Endothelial cell of umbilical vein (primary cell): ENCODE measurements around the gene SPACDR. TPM values are rescaled to one million over a fixed set of nuclear protein-coding genes. Genes with fewer than 3 reads are reported as not detected.

ENCODE experiments used
- BruUV-seq: library from RNA; stranded (reverse); fragments of 400-500 nt; replicated peaks from 2 replicates; lab custom pipeline; 2021; lab: Mats Ljungman, UMichigan
- CTCF ChIA-PET: fragments of 300-600, 350-600 bp; sonication (Branson Sonifier 250); formaldehyde crosslinking; loops from one replicate; lab custom pipeline; 2021; ENCODE audit warnings: antibody characterized with exemption, inconsistent platforms; lab: Charles Lee
- POLR2A ChIA-PET: fragments of 300-600, 350-600 bp; sonication (Branson Sonifier 250); formaldehyde crosslinking; loops from one replicate; lab custom pipeline; 2021; ENCODE audit warnings: antibody characterized with exemption, inconsistent platforms; lab: Charles Lee
- DNase-seq: peaks from one replicate; pipeline ENCODE4 v3.0.0-alpha.2; 2011; ENCODE audit warnings: low read depth, low spot score
- FAIRE-seq: peaks from 2 replicates; lab custom pipeline; 2011; peaks lifted over from hg19 to GRCh38; lab: Jason Lieb, UNC
- H2AFZ ChIP-seq: 2 replicates; pipeline ENCODE4 v1.6.0; 2012; ENCODE audit warnings: low read depth, low read length, control low read depth, inconsistent platforms
- H3K27ac ChIP-seq: 2 replicates; pipeline ENCODE4 v1.5.1; 2011; ENCODE audit warnings: low read depth, mild to moderate bottlenecking, control low read depth, low read length, moderate library complexity; ENCODE audit not compliant: insufficient read depth
- H3K27me3 ChIP-seq, 2 experiments: 2 replicates each; pipeline versions ENCODE4 v1.6.0 to v1.6.1; 2011; ENCODE audit warnings: low read length in 2 of 2, mixed read lengths in 1 of 2; ENCODE audit not compliant: control insufficient read depth in 2 of 2, insufficient read depth in 2 of 2
- H3K36me3 ChIP-seq, 2 experiments: 2 replicates in 1 of 2; 3 replicates in 1 of 2; pipeline ENCODE4 v1.5.1; 2011; ENCODE audit warnings: low read length in 2 of 2, mild to moderate bottlenecking in 1 of 2, moderate library complexity in 1 of 2; ENCODE audit not compliant: control insufficient read depth in 2 of 2, insufficient read depth in 2 of 2; ENCODE audit errors: extremely low read depth in 1 of 2
- H3K4me1 ChIP-seq: 3 replicates; pipeline ENCODE4 v1.5.1; 2011; ENCODE audit warnings: mild to moderate bottlenecking, low read length; ENCODE audit not compliant: control insufficient read depth, insufficient read depth; ENCODE audit errors: extremely low read depth
- H3K4me2 ChIP-seq: 2 replicates; pipeline ENCODE4 v1.6.1; 2011; ENCODE audit warnings: low read length, control low read depth, mixed read lengths; ENCODE audit not compliant: insufficient read depth
- H3K4me3 ChIP-seq, 3 experiments: fragments of 200-600 bp in 1 of 3; sonication (generic), shearing (Covaris generic) in 1 of 3; replicated peaks in 1 of 3; 2 replicates each; pipeline ENCODE4 v1.5.1; 2011 to 2016; ENCODE audit warnings: control low read depth in 3 of 3, low read length in 3 of 3, mild to moderate bottlenecking in 2 of 3, inconsistent platforms in 1 of 3, low read depth in 1 of 3, moderate library complexity in 1 of 3; ENCODE audit not compliant: insufficient read depth in 1 of 3
- H3K79me2 ChIP-seq: 2 replicates; pipeline ENCODE4 v1.6.0; 2012; ENCODE audit warnings: low read length, inconsistent platforms; ENCODE audit not compliant: control insufficient read depth, insufficient read depth
- H3K9ac ChIP-seq: replicated peaks from 2 replicates; pipeline ENCODE3; 2011; ENCODE audit warnings: low read length, control low read depth; ENCODE audit not compliant: insufficient read depth; ENCODE audit errors: extremely low read depth
- H3K9me1 ChIP-seq: replicated peaks from 3 replicates; pipeline ENCODE4 v1.6.0; 2011; ENCODE audit warnings: mild to moderate bottlenecking, low read length; ENCODE audit not compliant: control insufficient read depth, insufficient read depth; ENCODE audit errors: extremely low read depth
- H3K9me3 ChIP-seq: replicated peaks from 2 replicates; pipeline ENCODE4 v1.5.1; 2012; ENCODE audit warnings: low read length, inconsistent platforms; ENCODE audit not compliant: control insufficient read depth, insufficient read depth
- H4K20me1 ChIP-seq: replicated peaks from 2 replicates; pipeline ENCODE3; 2011; ENCODE audit warnings: mild to moderate bottlenecking, low read length; ENCODE audit not compliant: control insufficient read depth, insufficient read depth; ENCODE audit errors: extremely low read depth
- POLR2AphosphoS5 ChIP-seq: IDR thresholded peaks from 2 replicates; pipeline ENCODE4 v1.6.1; 2012; ENCODE audit warnings: low read depth, mild to moderate bottlenecking, control low read depth, low read length, moderate library complexity; ENCODE audit not compliant: insufficient read depth
- dilution Hi-C: fragments of 300-500 bp; cut with MboI; formaldehyde crosslinking; loops from one replicate; pipeline ENCODE4 v1.15.0; 2019; ENCODE audit warnings: low sequenced_read_pairs; ENCODE audit not compliant: extremely low pct_ligation_motif_present
- intact Hi-C: fragments of 100-400 bp; cut with micrococcal nuclease; formaldehyde crosslinking; loops from one replicate; pipeline ENCODE4 v1.10.0; 2022
- polyA plus RNA-seq, 4 experiments: library from polyadenylated mRNA; depleted of rRNA in 3 of 4; stranded (reverse) in 3 of 4; unstranded in 1 of 4; fragments of >200 nt; gene quantifications; 2 replicates each; pipeline versions ENCODE4 v1.2.1 to v1.2.3, GENCODE V29; 2011 to 2012; ENCODE audit warnings: missing spikeins in 1 of 4
- total RNA-seq: library from RNA; stranded (reverse); gene quantifications from 2 replicates; pipeline ENCODE4 v1.2.3, GENCODE V29; 2021
- TF ChIP-seq, protein P1 (sequence below), 2 donors: IDR thresholded peaks; 1 replicate in 1 of 2; 2 replicates in 1 of 2; pipeline ENCODE4 v1.5.1; 2011; ENCODE audit warnings: low read length in 2 of 2, mild to moderate bottlenecking in 2 of 2, moderate library complexity in 2 of 2, control low read depth in 1 of 2, inconsistent platforms in 1 of 2, low read depth in 1 of 2; ENCODE audit not compliant: insufficient read depth in 1 of 2; ENCODE audit errors: extremely low read depth in 1 of 2

SPACDR gene
- total and polyA plus RNA-seq, 2 donors (not counting 3 experiments of a cell fraction or from before 2014, with no cell fraction given) = 1.6 to 4.1 TPM

GRCh38 chr7:100407285-100408180 is 56.5 kb downstream of the SPACDR start:
- Histone ChIP-seq H3K27ac (no peak overlapping the region), H3K27me3 (peaks cover 23 to 38% of the 10 kb centered on the region in 2 experiments), H3K9ac (no peak overlapping the region), H3K4me1 (no peaks in the 10 kb centered on the region), H3K9me3 (no peaks in the 10 kb centered on the region), H4K20me1 (no peaks in the 10 kb centered on the region), H3K4me3 (no peak overlapping the region), H3K4me2 (no peak overlapping the region), H3K9me1 (no peaks in the 10 kb centered on the region), H3K79me2 (no peaks in the 10 kb centered on the region), H3K36me3 (no peaks in the 10 kb centered on the region), H2AFZ (no peak overlapping the region)
- intact Hi-C loops (loop anchor here (5.0 kb wide), 1 partner anchor 50 kb away; the partner anchor contains the start of gene PILRB), dilution Hi-C loops (no loop called here)
- TF ChIP-seq, protein P1, sequence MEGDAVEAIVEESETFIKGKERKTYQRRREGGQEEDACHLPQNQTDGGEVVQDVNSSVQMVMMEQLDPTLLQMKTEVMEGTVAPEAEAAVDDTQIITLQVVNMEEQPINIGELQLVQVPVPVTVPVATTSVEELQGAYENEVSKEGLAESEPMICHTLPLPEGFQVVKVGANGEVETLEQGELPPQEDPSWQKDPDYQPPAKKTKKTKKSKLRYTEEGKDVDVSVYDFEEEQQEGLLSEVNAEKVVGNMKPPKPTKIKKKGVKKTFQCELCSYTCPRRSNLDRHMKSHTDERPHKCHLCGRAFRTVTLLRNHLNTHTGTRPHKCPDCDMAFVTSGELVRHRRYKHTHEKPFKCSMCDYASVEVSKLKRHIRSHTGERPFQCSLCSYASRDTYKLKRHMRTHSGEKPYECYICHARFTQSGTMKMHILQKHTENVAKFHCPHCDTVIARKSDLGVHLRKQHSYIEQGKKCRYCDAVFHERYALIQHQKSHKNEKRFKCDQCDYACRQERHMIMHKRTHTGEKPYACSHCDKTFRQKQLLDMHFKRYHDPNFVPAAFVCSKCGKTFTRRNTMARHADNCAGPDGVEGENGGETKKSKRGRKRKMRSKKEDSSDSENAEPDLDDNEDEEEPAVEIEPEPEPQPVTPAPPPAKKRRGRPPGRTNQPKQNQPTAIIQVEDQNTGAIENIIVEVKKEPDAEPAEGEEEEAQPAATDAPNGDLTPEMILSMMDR (IDR thresholded peaks at IDR 0.05; ENCODE audit: extremely low read depth in 1 of 2, insufficient read depth in 1 of 2, low read depth in 1 of 2, low read length in 2 of 2) = peak; percentile 52 to 66
- TF ChIP-seq POLR2AphosphoS5 = no peak
- FAIRE-seq (peak; percentile 8), DNase-seq (peak; percentile 72)
- POLR2A ChIA-PET = interaction anchor here (1.3 kb wide), 1 partner anchor 21 kb away, joined by 5 read pairs; the partner anchor contains the start of gene ZCWPW1
- no TSS peak for BruUV-seq
- CTCF ChIA-PET = interaction anchor here (0.6 to 2.5 kb wide), 37 partner anchors 8 to 417 kb away, joined by 3 to 22 read pairs (median 5); partner anchors contain the start of genes FBXO24, MEPCE and ZCWPW1
